K562 (cell line): ENCODE data around the gene SPI1. TPM values are rescaled to one million over a fixed set of nuclear protein-coding genes. Genes with fewer than 3 reads are reported as not detected.

Source experiments
- ARID4B ChIP-seq: sonication (generic); formaldehyde crosslinking; IDR thresholded peaks from 2 replicates; pipeline ENCODE4 v1.8.0; 2022; ENCODE audit warnings: mild to moderate bottlenecking, missing genetic modification reagents
- BMI1 ChIP-seq: fragments of 150-350 bp; IDR thresholded peaks from 2 replicates; pipeline ENCODE4 v1.6.1; 2014; ENCODE audit warnings: low read length
- COPS2 ChIP-seq: fragments of 450-650 bp; conservative IDR thresholded peaks from 2 replicates; pipeline ENCODE4 v1.6.1; 2016; ENCODE audit warnings: mild to moderate bottlenecking, moderate library complexity
- CREB1 ChIP-seq, 2 experiments: sonication (generic) in 1 of 2; formaldehyde crosslinking in 1 of 2; IDR thresholded peaks; 2 replicates each; pipeline versions ENCODE4 v1.6.1 to v1.8.0; 2012 to 2022; ENCODE audit warnings: inconsistent platforms in 1 of 2, mild to moderate bottlenecking in 1 of 2, missing genetic modification reagents in 1 of 2, moderate library complexity in 1 of 2
- FOS ChIP-seq: IDR thresholded peaks from 3 replicates; pipeline ENCODE4 v1.6.1; 2011; ENCODE audit not compliant: insufficient read length; ENCODE audit errors: extremely low read depth
- GABPB2 ChIP-seq: fragments of 250-450 bp; sonication (Bioruptor Pico); conservative IDR thresholded peaks from 2 replicates; pipeline ENCODE4 v1.5.1; 2021; ENCODE audit warnings: mild to moderate bottlenecking
- GATAD2A ChIP-seq: fragments of 450-650 bp; IDR thresholded peaks from 2 replicates; pipeline ENCODE4 v1.6.1; 2017
- HBP1 ChIP-seq: fragments of 450-650 bp; formaldehyde crosslinking; IDR thresholded peaks from 2 replicates; pipeline ENCODE4 v1.4.0; 2022; ENCODE audit warnings: missing genetic modification characterization
- HDAC2 ChIP-seq: fragments of 450-650 bp; IDR thresholded peaks from 2 replicates; pipeline ENCODE4 v1.6.1; 2016; ENCODE audit warnings: mild to moderate bottlenecking
- JUN ChIP-seq, 2 experiments: sonication (generic) in 1 of 2; formaldehyde crosslinking in 1 of 2; IDR thresholded peaks; 2 replicates each; pipeline versions ENCODE4 v1.6.1 to v1.8.0; 2012 to 2022; ENCODE audit warnings: borderline replicate concordance in 2 of 2, mild to moderate bottlenecking in 2 of 2, improper control_type of control experiment in 1 of 2, low read depth in 1 of 2, low read length in 1 of 2, missing genetic modification reagents in 1 of 2
- MAFK ChIP-seq: IDR thresholded peaks from 2 replicates; pipeline ENCODE4 v1.6.1; 2011; ENCODE audit warnings: low read length, improper control_type of control experiment
- MCM5 ChIP-seq: fragments of 450-650 bp; IDR thresholded peaks from 2 replicates; pipeline ENCODE4 v1.6.1; 2016; ENCODE audit warnings: low read depth
- MEF2D ChIP-seq: conservative IDR thresholded peaks from 2 replicates; pipeline ENCODE4 v1.6.1; 2016; ENCODE audit warnings: low read depth, missing genetic modification characterization, missing compliant biosample characterization
- MITF ChIP-seq: IDR thresholded peaks from 2 replicates; pipeline ENCODE4 v1.6.1; 2014; ENCODE audit warnings: antibody characterized with exemption
- NELFE ChIP-seq: IDR thresholded peaks from 2 replicates; pipeline ENCODE4 v1.6.1; 2011; ENCODE audit warnings: mild to moderate bottlenecking; ENCODE audit not compliant: insufficient read depth, insufficient read length
- OTX1 ChIP-seq: fragments of 450-650 bp; formaldehyde crosslinking; IDR thresholded peaks from 2 replicates; pipeline ENCODE4 v1.4.0; 2022; ENCODE audit warnings: mild to moderate bottlenecking
- RNF2 ChIP-seq: sonication (generic); IDR thresholded peaks from 2 replicates; pipeline ENCODE4 v1.6.1; 2016
- SIRT6 ChIP-seq: IDR thresholded peaks from one replicate; pipeline ENCODE4 v1.6.1; 2012; ENCODE audit warnings: low read depth, mild to moderate bottlenecking, control low read depth, inconsistent platforms, low read length, moderate library complexity
- THRAP3 ChIP-seq: fragments of 450-650 bp; IDR thresholded peaks from 2 replicates; pipeline ENCODE4 v1.6.1; 2016; ENCODE audit warnings: mild to moderate bottlenecking, inconsistent platforms, borderline replicate concordance
- VEZF1 ChIP-seq: fragments of 200-800 bp; sonication (Bioruptor generic); IDR thresholded peaks from 2 replicates; pipeline ENCODE4 v1.6.1; 2017; ENCODE audit warnings: missing genetic modification characterization, missing compliant biosample characterization
- polyA plus RNA-seq, 8 experiments: library from polyadenylated mRNA; depleted of rRNA in 4 of 8; stranded (reverse) in 5 of 8; unstranded in 3 of 8; fragments of >200 nt; fragmentation: Nextera tagmentation in 2 of 8; fragmentation: Illumina TruSeq in 1 of 8; extraction: Ambion mirVana in 2 of 8; extraction: Trizol in 1 of 8; gene quantifications; 2 replicates each; pipeline versions ENCODE4 v1.2.1 to v1.2.3, GENCODE V29; 2011 to 2014; ENCODE audit warnings: inconsistent platforms in 1 of 8, missing spikeins in 1 of 8
- total RNA-seq, 7 experiments: library from RNA; depleted of rRNA in 6 of 7; stranded (reverse); fragments of >200 nt in 6 of 7; fragmentation: Illumina TruSeq in 2 of 7; extraction: Trizol in 2 of 7; gene quantifications; 2 replicates each; pipeline versions ENCODE4 v1.2.1 to v1.2.3, GENCODE V29; 2011 to 2021; ENCODE audit warnings: low replicate concordance in 1 of 7

SPI1 gene
- total and polyA plus RNA-seq, 9 of the 15 experiments (the other 6 are each of a cell fraction or from before 2014, with no cell fraction given) = 0.10 to 33.7 (median 10.3) TPM

GRCh38 chr11:47337229-47337924 lies 41.0 kb downstream of the SPI1 start (continued):
- no peak for TF ChIP-seq OTX1
- TF ChIP-seq ARID4B = peak; percentile 35; the same call in 1 of the 2 replicates
- TF ChIP-seq MCM5 = no peak
- TF ChIP-seq COPS2 = no peak
- no peak for TF ChIP-seq GABPB2 (CRISPR knock-in tag)
- no peak for TF ChIP-seq THRAP3
- TF ChIP-seq SIRT6 = no peak
- peak; percentile 57; the same call in 1 of the 2 replicates for TF ChIP-seq MAFK
- no peak for TF ChIP-seq VEZF1 (CRISPR knock-in tag)
- no peak for TF ChIP-seq FOS
- no peak for TF ChIP-seq NELFE
- TF ChIP-seq CREB1 (IDR thresholded peaks at IDR 0.05) = no peak; the same call in 1 of the 2 replicates
- peak; percentile 52; the same call in 1 of the 2 replicates for TF ChIP-seq CREB1 (CRISPR knock-in tag; IDR thresholded peaks at IDR 0.05)
- TF ChIP-seq GATAD2A = no peak
- peak; percentile 93 for TF ChIP-seq MITF
- peak; percentile 55; the same call in 1 of the 2 replicates for TF ChIP-seq JUN (IDR thresholded peaks at IDR 0.05; ENCODE audit: borderline replicate concordance, low read depth, low read length)
- TF ChIP-seq JUN (CRISPR knock-in tag; IDR thresholded peaks at IDR 0.05; ENCODE audit: borderline replicate concordance) = no peak
- no peak for TF ChIP-seq BMI1
- no peak for TF ChIP-seq RNF2
- TF ChIP-seq MEF2D = no peak
- no peak for TF ChIP-seq HBP1 (CRISPR knock-in tag)
- TF ChIP-seq HDAC2 = peak; percentile 32; the same call in 1 of the 2 replicates
